GM08714 (cell line): ENCODE data around the gene IFT122.
"Not testable (repeated sequence)": the region's sequence is repeated elsewhere in the genome, so short reads cannot be mapped to it uniquely, and the experiment has no call there.

ENCODE experiments used
- H3K4me3 ChIP-seq: fragments of 200-500 bp; sonication (Bioruptor generic); 2 replicates; pipeline ENCODE4 v1.5.1; 2014; ENCODE audit warnings: mild to moderate bottlenecking, low read length, inconsistent platforms
- ZNF274 ChIP-seq: IDR thresholded peaks from 2 replicates; pipeline ENCODE4 v1.6.1; 2012; ENCODE audit warnings: mild to moderate bottlenecking, low read depth, low read length

The IFT122 gene

GRCh38 chr3:129500334-129500658 lies 60.3 kb downstream of the IFT122 start:
- H3K4me3 ChIP-seq = no peak overlapping the region
- TF ChIP-seq ZNF274 = no peak

- no peak for TF ChIP-seq ZNF274
- H3K4me3 ChIP-seq = no peak overlapping the region
Measured at GRCh38 chr3:129501630-129502029, 61.6 kb downstream of the IFT122 start.

- no peak overlapping the region for H3K4me3 ChIP-seq
- no peak for TF ChIP-seq ZNF274
Measured at GRCh38 chr3:129502641-129503408, 62.8 kb downstream of the IFT122 start.

GRCh38 chr3:129503471-129504291 lies 63.7 kb downstream of the IFT122 start:
- no peak overlapping the region for H3K4me3 ChIP-seq
- no peak for TF ChIP-seq ZNF274

DNA sequence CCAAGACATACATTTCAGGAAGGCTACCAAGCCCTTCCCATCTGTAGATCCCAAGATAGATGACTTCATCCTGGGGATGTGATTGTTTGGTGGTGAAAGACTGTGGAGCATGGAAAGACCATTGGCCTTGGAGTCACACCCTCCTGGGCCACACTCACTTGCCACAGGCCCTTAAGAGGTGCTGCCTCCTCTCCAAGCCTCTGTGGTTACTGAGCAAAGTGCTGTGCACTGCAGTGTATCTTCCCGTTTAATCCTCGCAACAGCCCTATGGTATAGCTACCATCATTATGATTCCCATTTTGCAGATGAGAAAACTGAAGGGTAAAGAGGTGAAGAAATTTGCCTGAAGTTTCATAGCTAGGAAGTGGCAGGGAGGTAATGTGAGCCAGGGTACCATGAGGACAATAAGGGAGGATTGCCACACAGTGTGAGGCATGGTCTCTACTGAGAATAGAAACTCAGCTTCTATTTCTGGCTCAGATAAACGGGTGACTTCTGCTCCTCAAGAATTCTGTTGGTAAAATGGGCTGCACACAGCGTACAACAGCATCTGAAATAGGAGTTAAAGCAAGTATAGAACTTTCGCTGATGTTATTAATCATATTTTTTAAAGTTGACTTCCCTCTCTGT lies 64.6 kb downstream of the IFT122 start:
- no peak for TF ChIP-seq ZNF274
- H3K4me3 ChIP-seq = no peak overlapping the region

DNA sequence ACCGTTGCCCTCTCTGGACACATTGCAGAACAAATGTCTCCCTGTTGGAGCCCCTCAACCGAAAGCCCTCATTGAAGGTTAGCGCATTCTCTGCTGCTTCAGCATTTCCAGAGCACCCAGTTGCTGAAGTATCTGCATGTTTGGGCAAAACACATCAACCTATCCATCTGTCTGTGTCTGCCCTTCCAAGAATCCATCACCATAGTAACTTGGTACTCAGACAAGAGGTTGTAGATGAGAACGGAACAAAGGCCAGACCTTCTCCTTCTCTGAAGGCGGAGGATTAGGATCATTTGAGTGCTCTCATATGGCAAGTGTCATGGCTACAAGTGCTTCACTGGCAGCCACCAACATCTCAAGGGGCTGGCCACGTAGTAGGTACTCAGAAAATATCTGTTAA lies 65.3 kb downstream of the IFT122 start:
- no peak overlapping the region for H3K4me3 ChIP-seq
- no peak for TF ChIP-seq ZNF274

GRCh38 chr3:129506231-129506742 lies 66.3 kb downstream of the IFT122 start:
- no peak for TF ChIP-seq ZNF274
- no peak overlapping the region for H3K4me3 ChIP-seq

- H3K4me3 ChIP-seq = no peak overlapping the region
- no peak for TF ChIP-seq ZNF274
Measured at GRCh38 chr3:129507181-129507831, 67.3 kb downstream of the IFT122 start.

GRCh38 chr3:129512595-129512994 lies 72.6 kb downstream of the IFT122 start:
- H3K4me3 ChIP-seq = no peak overlapping the region
- no peak for TF ChIP-seq ZNF274

- no peak for TF ChIP-seq ZNF274
- no peak overlapping the region for H3K4me3 ChIP-seq
Measured at GRCh38 chr3:129513705-129514104, 73.7 kb downstream of the IFT122 start.

DNA sequence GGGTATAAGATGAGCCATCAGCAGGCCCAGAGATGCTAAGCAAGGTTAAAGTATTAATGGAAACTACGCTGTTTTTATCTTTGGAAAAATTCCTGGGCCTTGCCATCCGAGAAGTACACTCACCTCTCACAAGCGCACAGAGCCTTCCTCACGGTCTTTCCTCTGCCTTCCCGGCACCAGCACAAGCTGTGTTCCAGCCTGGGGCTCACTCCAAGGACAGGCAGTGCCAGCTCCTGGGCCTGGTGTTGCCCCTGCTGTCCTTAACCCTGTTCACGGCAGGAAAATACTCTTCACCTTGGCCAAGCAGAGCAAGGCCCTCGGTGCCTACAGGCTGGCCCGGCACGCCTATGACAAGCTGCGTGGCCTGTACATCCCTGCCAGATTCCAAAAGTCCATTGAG lies 74.1 kb downstream of the IFT122 start:
- H3K4me3 ChIP-seq = no peak overlapping the region
- TF ChIP-seq ZNF274 = no peak

DNA sequence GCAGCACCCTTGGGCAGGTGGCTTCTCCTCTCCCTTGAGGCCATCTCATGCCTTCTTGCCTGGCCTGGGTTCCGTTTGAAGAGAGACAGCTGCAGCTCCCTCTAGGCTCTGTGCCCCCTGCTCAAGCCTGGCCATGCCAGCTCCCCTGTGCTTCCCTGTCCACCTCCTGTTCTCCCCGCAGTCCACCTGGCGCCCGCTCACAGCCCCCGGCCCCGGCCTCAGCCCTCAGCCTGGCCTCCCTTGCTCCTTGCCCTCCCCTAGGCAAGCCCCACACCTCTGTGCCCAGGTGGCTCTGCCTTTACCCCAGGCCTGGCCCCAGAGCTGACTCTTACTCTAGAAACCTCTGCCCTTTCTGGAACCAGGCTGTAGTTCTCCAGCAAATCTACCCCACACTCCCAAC lies 74.5 kb downstream of the IFT122 start:
- TF ChIP-seq ZNF274 = no peak
- no peak overlapping the region for H3K4me3 ChIP-seq

DNA sequence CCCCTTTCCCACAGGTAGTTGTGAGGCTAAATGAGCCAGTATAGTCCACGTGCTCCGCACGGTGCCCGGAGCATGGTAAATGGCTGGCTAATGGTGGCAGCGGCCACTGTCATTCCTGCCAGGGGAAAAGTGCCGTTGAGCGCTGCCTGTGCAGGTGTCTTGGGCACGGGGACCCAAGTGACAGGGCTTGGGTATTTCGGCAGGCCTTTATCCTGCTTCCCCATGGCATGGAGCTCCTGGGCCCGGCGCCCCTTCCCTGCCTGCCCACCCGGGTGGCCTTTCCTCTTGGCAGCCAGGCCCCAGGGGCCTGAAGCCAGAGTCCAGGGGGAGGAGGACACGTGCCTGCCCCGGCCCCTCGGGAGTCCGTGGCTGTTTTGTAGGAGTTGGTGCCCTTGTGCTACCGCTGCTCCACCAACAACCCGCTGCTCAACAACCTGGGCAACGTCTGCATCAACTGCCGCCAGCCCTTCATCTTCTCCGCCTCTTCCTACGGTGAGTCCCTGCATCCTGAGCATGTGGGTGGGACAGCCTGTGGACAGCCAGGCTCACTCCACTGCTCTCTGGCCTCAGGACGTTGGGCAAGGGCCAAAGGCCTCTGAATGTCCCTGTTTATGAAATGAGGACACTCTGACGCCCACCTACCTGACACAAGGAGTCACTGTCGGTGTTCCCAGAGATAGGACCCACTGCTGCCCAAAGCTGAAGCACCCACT lies 75.2 kb downstream of the IFT122 start:
- not testable (repeated sequence) for H3K4me3 ChIP-seq

GRCh38 chr3:129515821-129516432 lies 75.9 kb downstream of the IFT122 start:
- H3K4me3 ChIP-seq = not testable (repeated sequence)
